ENCODE data around the gene C22orf39.

GRCh38 chr22:19456541-19456940 lies 9.0 kb upstream of the C22orf39 start:
- TF ChIP-seq CREB1 (IDR thresholded peaks at IDR 0.05; ENCODE audit: low read depth) (no peak), EP300 (IDR thresholded peaks at IDR 0.05; ENCODE audit: borderline replicate concordance) (no peak), RAD21 (IDR thresholded peaks at IDR 0.05; ENCODE audit: low read depth) (no peak), REST (IDR thresholded peaks at IDR 0.05; ENCODE audit: low read depth) (no peak), CEBPB (IDR thresholded peaks at IDR 0.05) (no peak), USF1 (IDR thresholded peaks at IDR 0.05) (no peak), TCF12 (IDR thresholded peaks at IDR 0.05; ENCODE audit: low read depth) (no peak), NFIC (IDR thresholded peaks at IDR 0.05) (no peak), MAX (IDR thresholded peaks at IDR 0.05) (no peak), YY1 (IDR thresholded peaks at IDR 0.05; ENCODE audit: low read depth) (no peak), FOXM1 (IDR thresholded peaks at IDR 0.05; ENCODE audit: borderline replicate concordance, low read depth) (no peak), TAF1 (IDR thresholded peaks at IDR 0.05; ENCODE audit: low read depth) (no peak), EGR1 (IDR thresholded peaks at IDR 0.05) (no peak), TEAD4 (IDR thresholded peaks at IDR 0.05) (no peak)

All from Ishikawa (cell line).